ENCODE data around the gene FBH1. TPM values are rescaled to one million over a fixed set of nuclear protein-coding genes. Genes with fewer than 3 reads are reported as not detected.
"Not testable (repeated sequence)": the region's sequence is repeated elsewhere in the genome, so short reads cannot be mapped to it uniquely, and the experiment has no call there.

FBH1 gene
- total RNA-seq, 1 donor, result 80.0 TPM

DNA sequence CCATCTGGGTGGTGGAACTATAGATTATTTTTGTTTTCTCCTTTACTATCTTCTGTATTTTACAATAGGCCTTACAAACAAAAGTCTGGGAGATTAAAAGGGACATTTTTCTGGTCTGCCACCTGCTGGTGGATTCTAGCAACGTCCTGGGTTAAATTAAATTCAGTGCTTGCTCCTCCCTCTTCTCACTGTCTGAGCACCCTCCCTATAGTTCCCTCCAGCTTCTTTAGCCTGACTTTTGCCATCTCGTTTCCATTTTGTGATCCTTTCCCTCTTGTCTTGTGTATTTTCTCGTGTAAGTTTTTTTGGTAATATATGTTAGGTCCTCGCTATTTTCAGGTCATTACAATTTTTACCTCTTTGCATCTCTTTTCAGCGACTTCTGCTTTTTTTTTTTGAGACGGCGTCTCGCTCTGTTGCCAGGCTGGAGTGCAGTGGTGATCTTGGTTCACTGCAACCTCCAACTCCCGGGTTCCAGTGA lies 16.5 kb upstream of the FBH1 start:
- DNase-seq (ENCODE audit: low read depth in 2 of 3, low spot score in 2 of 3), result peak; percentile 40 to 90 (median 74)

DNA sequence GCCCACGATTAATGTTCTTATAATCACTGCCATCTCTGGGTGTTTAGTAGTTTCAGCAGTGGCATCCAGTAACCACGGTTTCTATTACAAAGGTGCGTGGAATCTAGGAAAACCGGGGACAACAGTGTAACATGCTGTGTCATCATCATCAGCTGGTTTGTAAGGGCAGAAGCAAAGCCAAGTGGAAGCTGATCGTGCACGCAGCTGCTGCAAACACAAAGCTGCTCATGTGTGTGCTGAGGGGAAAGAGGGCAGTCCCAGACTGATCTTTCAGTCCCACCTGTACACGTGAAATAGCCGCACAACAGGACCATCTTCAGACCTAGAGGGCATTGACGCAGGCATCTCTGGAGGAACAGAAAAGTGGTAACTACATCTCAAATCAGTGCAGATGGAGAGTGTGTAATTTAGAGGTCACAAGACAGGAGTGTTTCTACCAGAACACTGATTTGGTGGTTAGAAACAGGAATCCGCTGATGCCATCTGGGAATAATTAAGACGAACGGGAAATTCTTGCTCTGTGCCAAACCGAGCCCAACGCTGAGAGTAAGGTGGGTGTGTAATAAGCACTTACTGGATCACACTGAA lies 13.8 kb upstream of the FBH1 start:
- no peak for DNase-seq (ENCODE audit: low read depth in 2 of 3, low spot score in 2 of 3)

DNA sequence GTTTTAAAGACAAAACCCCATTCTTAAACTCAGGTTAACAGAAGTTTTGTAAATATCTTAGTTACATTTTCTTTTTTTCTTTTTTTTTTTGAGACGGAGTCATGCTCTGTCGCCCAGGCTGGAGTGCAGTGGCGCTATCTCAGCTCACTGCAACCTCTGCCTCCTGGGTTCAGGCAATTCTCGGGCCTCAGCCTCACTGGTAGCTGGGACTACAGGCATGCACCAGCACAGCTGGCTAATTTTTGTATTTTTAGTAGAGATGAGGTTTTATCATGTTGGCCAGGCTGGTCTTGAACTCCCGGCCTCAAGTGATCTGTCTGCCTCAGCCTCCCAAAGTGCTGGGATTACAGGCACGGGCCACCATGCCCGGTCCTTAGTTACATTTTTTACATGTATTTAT lies 13.0 kb upstream of the FBH1 start:
- not testable (repeated sequence) for DNase-seq (ENCODE audit: low read depth in 2 of 3, low spot score in 2 of 3)

DNA sequence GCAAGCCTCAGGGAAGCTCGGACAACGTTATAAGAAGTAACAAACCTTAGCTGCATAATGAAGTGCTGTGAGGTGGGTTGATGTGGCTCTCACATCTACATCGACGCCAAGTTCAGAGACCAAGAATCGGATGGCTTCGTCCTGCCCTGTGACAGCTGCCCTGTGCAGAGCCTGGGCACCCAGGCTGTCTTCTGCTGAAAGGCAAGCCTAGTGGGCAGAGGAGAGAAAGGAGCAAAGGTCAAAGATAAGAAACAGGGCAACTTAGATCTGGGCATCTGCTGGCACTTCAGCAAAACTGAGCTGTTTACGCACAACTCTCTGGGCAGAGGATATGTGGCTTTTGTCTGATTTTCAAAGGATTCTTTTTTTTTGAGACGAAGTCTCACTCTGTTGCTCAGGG lies 7.1 kb upstream of the FBH1 start:
- DNase-seq (ENCODE audit: low read depth in 2 of 3, low spot score in 2 of 3), result no peak

DNA sequence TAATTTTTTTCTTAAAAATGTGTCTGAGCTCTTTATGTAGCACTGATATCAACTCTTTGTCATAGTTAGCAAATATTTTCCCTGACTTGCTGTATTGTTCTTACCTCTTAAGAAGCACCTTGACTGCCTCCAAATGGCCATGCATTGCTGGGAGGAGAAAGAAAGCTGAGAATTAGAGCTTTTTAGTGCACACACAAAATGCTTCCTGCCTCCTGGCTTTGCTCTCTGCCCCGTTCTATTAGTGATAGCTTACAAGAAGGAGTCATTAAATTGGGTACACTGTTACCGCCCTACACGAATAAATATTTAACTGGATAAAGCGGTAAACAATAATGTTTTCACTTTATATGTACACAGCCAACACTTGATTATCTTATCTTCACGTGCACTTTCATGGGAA lies 4.4 kb upstream of the FBH1 start:
- DNase-seq (ENCODE audit: low read depth in 2 of 3, low spot score in 2 of 3), result no peak

DNA sequence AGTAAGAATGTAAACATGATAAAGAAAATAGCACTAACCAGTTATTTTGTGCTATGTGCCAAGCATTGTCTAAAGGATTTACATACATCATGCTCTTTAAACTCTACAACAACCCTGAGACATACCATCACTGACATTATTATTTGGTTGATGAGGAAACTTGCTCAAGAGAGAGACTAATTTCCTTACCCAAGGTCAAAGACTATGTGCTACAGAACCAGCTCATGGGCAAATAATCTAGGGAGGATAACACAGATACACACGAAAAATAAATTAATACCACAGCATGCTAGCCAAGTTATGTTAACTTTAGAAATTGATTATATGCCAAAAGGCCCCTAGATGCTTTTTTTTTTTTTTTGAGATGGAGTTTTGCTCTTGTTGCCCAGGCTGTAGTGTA lies 3.0 kb upstream of the FBH1 start:
- DNase-seq (ENCODE audit: low read depth in 2 of 3, low spot score in 2 of 3), result no peak

DNA sequence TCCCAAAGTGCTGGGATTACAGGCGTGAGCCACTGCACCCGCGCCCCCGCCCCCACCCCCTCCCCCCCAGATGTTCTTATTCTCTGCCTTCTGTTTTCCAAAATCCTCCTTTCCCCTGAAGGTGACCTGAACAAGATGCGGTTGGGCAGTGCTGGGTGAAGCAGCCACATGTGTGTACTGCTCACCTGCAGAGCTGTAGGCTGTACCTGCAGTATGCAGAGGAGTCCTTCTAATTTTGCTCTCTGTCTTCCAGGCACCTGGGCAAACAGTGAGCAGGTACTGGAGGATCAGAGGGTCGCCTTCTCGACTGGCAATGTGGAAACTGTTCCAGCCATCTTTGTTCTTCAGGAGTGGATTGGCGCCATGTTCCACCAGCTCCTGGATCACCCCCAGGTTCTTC lies 2.4 kb upstream of the FBH1 start:
- no peak for DNase-seq (ENCODE audit: low read depth in 2 of 3, low spot score in 2 of 3)

DNA sequence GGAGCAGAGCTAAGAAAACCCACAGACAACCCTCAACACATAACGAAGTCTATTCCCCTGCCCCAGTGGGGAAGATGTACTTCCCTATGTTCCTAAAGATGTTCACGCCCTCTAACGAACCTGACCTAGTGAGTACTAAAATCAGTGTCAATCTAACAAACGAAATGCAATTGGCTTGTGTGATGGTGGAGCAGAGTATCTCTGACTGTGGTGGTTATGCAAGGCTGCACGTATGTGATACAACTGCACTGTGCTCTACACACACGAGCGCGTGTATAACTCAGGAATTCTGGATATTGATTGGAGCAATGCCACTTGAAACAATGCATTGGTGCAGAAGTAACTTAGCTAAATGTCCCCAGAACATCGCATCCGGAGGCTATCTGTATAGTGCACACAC lies 1.7 kb upstream of the FBH1 start:
- DNase-seq (ENCODE audit: low read depth in 2 of 3, low spot score in 2 of 3), result no peak

DNA sequence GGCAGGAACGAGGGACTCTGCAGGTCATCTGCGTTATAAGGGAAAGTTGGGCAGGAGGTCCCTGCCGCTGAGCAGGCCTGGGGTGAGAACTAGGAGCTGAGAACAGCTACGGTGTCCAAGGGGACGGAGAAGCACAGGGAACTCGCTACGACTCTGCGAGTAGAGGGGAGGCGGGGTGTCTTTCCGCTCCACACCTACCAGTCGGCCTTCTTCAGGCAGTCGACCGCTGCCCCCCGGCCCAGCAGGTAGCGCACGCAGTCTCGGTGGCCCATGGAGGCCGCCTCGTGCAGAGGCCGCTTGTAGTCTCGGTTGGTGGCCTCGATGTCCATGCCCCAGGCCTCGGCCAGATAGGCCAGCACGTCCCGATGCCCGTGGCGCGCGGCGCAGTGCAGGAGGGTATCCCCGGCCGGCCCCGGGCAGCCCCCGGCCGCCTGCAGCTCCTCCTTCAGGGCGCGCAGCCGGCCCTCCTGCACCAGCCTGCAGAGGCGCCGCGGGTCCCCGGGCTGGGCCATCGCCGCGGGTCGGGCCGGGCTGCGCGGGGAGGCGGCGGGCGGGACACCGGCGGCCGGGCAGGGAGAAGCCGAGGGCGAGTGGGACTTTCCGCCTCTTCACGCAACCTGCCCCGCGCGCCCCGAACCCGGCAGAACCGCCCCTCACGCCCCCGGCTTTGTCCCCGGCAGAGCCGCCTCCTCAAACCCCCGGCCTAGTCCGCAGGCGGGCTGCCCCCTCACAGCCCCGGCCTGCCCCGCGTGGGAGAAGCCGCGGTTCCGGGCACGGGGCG lies 1.0 kb upstream of the FBH1 start:
- peak; percentile 22 to 46 (median 35) for DNase-seq (ENCODE audit: low read depth in 2 of 3, low spot score in 2 of 3)

DNA sequence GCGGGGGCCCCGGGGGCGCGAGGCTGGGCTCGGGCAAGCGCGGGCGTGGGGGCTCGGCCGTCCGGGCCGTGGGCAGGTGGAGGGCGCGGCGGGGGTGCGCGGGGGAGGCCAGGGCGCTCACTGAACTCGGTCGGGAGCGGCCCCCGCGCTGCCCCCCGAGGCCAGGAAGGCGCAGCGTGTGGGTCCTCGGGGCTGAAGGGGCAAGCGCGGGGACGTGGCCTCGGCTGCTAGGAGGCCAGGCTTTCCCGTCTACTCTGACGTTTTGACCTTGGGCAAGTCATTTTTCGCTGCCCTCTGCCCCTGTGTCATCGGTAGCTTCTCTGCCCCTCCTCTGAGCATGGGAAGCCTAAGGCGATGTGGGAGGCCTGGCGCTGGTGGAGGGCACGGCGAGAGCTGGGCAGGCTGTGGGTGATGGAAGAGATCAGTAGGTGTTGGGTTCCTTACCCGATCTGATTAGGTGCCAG lies 441 bp downstream of the FBH1 start:
- peak in 2 of 3 donors; percentile 14 to 25 for DNase-seq (ENCODE audit: low read depth in 2 of 3, low spot score in 2 of 3)

DNA sequence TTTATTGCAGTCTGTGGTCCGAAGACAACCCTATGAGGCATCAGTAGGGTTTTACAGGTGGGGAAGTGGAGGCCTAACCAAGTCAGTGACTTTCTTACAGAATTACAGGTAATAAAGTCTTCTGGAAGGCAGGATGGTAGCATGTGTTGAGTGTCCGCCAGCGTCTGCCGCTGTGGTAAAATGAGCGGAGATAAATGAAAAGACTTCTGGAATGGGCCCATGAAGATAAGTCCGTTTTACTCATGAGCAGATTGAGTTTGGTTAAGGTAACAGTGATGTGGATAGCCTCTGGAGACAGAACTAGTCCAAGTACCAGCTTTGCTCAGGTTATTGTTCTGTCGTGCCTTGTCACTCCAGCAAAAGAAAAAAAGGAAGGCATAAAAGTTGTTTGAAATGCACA lies 966 bp downstream of the FBH1 start:
- no peak for DNase-seq (ENCODE audit: low read depth in 2 of 3, low spot score in 2 of 3)

DNA sequence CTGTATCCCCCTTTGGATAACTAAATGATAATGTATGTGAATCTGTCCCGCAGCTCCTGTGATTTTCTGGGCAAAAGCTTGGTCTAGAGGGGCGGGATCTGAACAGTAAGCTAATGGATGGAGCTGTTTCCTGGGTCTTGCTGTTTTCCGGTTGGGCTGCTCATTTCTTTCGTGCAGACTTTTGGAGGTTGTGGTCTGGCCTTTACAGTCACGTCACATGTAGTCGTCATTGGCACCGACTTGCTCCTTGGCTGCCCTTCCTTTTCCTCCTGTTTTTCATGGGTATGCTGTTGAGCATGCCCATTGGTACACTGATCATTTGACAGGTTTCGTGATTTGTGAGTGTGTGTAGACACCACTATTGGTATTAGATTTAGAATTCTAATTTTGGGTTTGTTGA lies 2.0 kb downstream of the FBH1 start:
- DNase-seq (ENCODE audit: low read depth in 2 of 3, low spot score in 2 of 3), result no peak

DNA sequence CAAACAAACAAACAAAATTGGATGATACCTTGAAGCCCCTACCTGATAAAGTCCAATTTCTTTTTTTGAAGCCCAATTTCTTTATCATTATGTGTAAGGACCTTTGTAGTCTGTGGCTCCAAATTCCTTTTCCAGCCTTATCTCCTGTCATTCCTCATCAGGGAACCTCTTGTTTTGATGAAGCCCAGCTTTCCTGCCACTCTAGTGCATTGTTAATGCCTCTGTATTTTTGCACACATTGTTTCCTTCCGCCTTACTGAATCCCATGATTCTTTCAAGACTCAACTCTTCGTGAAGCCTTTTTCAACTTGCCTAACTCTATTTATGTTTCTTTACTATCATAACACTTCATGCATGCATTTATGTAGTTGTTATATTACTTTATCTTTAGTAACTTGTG lies 3.3 kb downstream of the FBH1 start:
- no peak for DNase-seq (ENCODE audit: low read depth in 2 of 3, low spot score in 2 of 3)

DNA sequence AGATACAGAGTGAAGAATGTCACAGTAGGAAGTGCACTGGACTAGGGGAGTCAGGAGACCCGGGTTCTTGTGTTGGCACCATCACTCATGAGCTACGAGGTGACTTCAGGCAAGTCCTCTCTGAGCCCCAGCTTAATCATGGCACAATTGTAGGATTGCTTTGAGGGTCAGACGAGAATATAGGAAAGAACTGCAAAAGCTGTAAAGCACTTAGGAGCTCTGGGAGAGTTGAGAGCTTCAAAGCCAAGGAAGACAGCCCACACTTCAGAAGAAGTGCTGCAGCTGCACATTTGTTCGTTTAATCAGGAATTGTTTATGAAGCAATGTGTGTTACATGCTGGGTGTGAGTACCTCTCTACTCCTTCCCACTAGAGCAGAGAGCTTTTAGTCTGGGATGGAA lies 4.4 kb downstream of the FBH1 start:
- DNase-seq (ENCODE audit: low read depth in 2 of 3, low spot score in 2 of 3), result no peak

DNA sequence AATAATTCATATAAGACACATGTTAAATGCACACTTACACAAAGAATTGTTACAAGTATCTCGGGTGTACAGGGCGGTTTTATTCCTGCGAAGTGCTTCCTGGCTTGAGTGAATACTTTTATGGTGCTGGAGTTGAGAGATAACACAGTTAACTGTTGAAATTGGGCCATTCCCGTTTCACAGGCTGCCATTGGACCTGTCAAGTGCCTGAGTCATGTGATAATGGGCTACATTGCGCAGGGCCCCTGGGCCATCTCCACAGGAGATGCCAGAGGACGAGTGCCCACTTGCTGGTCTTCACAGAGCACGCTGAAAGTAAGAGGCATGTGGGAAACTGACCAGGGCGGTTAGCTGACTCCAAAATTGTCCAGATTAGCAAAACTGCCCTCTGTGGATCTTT lies 4.8 kb downstream of the FBH1 start:
- no peak for DNase-seq (ENCODE audit: low read depth in 2 of 3, low spot score in 2 of 3)

DNA sequence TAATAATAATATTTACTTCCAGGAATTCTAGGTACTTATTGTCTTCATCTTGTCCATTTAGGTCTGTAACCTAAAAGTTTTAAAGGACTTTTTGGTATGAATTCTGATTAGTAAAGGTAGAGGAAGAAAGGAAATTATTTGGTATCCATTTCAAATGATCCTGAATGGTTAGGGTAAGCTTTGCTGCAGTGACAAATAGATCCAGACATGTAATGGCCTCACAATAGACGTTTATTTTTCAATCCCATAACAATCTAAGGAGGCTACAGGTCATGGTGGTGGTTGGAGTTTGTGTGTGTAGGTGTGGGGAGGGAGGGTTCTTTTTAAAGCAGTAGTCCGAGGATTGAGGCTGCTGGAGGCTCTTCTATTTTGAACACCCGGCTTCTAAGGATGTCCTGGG lies 5.3 kb downstream of the FBH1 start:
- DNase-seq (ENCODE audit: low read depth in 2 of 3, low spot score in 2 of 3), result no peak

DNA sequence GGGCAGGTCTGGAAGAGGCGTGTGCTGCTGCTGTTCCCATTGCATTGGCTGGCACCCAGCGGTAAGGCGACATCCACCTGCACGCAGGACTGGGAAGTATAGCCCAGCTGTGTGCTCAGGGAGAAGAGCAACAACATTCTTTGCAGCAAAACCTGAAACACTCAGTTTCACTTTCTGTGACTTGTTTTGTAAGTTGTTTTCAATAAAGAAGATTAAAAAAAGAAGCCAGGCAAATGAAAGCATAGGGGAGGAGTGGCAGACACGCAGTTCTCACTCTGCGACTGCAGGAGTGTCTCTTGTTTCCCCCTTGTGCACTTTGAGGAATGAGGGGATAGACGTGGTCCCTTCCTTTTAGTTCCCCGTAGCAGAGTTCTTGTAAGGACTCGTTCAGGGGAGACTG lies 5.8 kb downstream of the FBH1 start:
- no peak for DNase-seq (ENCODE audit: low read depth in 2 of 3, low spot score in 2 of 3)

DNA sequence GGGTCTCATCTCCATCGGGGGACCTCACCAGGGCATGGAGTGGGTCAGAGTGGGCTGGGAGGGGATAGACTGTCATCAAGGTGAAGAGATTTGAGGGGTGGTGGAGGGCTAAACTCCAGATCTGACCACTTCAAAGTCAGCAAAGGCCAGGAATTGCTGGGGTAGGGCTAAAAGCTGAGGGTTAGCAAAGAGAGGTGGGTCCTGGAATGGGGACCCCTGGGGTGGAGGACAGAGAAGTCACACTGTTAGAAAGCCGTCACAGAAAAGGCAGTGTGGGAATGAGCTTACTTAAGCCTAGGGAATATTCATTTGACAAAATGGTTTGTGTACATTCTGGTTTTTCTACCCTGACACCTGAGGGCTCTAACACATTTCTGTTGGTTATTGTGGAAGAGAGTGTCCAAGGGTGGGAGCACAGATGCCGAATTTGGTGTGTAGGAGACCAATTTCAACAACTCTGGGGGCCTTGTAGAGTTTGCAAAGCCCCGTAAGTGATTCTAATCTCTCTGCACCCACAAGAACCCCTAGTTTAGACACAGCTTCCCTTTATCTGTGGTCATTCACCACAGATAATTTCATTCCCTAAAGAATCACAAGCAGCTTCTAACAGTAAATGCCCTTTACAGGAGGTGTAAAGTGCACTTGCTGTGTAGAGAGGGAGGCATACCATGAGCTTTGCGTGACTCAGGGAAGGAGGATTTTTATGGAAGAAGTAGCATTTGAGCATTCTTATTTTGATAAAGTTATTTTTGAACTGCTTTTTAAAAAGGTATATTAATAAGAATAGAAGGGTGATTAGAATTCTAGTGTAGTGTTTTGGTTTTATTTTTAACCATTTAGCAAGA lies 6.4 kb downstream of the FBH1 start:
- no peak for DNase-seq (ENCODE audit: low read depth in 2 of 3, low spot score in 2 of 3)

DNA sequence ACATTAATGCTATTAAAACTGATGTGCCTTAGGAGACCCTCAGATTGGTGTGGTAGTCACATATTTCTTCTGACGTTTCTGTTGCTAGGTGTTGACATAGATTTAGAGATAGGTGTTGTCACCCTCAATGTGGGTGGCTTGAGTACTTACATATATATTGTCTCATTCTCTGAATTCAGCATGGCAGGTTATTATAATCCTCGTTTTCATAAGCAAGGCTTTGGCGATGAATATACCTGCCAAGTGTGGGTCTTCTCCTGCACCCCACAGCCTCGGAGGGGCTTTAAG lies 7.0 kb downstream of the FBH1 start:
- no peak for DNase-seq (ENCODE audit: low read depth in 2 of 3, low spot score in 2 of 3)

DNA sequence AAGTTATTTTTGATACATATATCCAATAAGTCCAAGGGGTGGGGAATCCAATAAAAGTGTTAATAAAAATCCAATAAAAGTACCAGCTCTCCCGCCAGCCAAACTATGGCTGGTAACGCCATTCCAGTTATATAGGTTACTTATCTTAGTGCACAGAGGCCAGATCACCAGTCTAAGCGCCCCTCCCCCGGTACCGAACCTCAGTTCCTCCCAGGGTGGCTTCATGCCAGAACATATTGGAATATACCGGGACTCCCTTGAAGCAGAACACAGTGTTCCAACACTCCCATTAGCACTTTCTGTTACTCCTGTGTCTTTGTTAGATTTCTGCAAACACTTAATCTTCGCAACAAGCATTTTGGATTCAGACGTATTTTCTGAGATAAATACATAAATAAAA lies 7.5 kb downstream of the FBH1 start:
- DNase-seq (ENCODE audit: low read depth in 2 of 3, low spot score in 2 of 3), result no peak

DNA sequence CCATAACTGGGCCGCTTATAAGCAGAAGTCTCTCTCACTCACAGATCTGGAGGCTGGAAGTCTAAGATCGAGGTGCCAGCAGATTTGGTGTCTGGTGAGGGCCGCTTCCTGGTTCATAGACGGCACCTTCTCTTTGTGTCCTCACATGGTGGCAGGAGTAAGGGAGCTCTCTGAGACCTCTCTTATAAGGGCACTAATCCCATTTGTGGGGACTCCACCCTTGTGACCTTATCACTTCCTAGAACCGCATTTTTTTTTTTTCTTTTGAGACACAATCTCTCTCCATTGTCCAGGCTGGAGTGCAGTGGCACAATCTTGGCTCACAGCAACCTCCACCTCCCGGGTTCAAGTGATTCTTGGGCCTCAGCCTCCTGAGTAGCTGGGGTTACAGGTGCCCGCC lies 8.1 kb downstream of the FBH1 start:
- no peak for DNase-seq (ENCODE audit: low read depth in 2 of 3, low spot score in 2 of 3)

DNA sequence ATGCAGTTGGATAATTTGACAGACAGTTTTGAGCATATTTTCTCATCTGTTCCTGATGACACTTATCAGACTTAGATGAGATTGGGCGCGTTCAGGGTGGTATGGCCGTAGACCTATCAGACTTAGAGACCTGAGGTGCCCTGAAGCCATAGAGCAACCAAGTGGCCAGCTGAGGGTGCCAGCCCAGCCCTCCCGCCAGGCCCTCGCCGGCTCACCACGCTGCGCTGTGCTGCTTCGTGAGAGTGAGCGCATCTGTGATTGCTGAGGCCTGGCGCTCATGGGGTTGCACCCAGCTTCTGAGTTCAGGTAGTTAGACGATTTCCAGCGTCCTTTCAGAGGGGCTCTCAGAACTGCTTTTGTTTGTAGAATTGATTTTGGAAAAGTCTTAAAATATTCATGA lies 10.2 kb downstream of the FBH1 start:
- no peak for DNase-seq (ENCODE audit: low read depth in 2 of 3, low spot score in 2 of 3)
